Activated T-helper 17 cell treated with anti-CD3 and anti-CD28 coated beads, Interleukin-2, amount 50 U/mL, for 72 hours (primary cell): ENCODE measurements around the gene C12orf43. TPM values are rescaled to one million over a fixed set of nuclear protein-coding genes. Genes with fewer than 3 reads are reported as not detected.

Experiments used
- ATAC-seq: fragments of 150-1000 bp; cut with Tn5 transposase; replicated peaks from 2 replicates; pipeline ENCODE4 v1.10.0; 2021; ENCODE audit warnings: mild to moderate bottlenecking, moderate library complexity
- H3K27ac Mint-ChIP-seq: one replicate; pipeline ENCODE4 v1.8.0; 2022; ENCODE audit warnings: mixed read lengths
- H3K27me3 Mint-ChIP-seq: one replicate; pipeline ENCODE4 v1.8.0; 2022; ENCODE audit warnings: mixed read lengths
- H3K36me3 Mint-ChIP-seq: one replicate; pipeline ENCODE4 v1.8.0; 2022; ENCODE audit warnings: low read depth, mild to moderate bottlenecking, mixed read lengths
- H3K4me1 Mint-ChIP-seq: one replicate; pipeline ENCODE4 v1.8.0; 2022; ENCODE audit warnings: mixed read lengths
- H3K4me3 Mint-ChIP-seq: one replicate; pipeline ENCODE4 v1.8.0; 2022; ENCODE audit warnings: mild to moderate bottlenecking, mixed read lengths
- H3K9me3 Mint-ChIP-seq: one replicate; pipeline ENCODE4 v1.8.0; 2022; ENCODE audit warnings: mixed read lengths
- total RNA-seq, 2 donors: library from RNA; stranded (reverse); gene quantifications; one replicate each; pipeline ENCODE4 v1.2.3, GENCODE V29; 2022

The C12orf43 gene
- total RNA-seq, 2 donors from 2014 or later: 15.6 to 26.8 TPM

DNA sequence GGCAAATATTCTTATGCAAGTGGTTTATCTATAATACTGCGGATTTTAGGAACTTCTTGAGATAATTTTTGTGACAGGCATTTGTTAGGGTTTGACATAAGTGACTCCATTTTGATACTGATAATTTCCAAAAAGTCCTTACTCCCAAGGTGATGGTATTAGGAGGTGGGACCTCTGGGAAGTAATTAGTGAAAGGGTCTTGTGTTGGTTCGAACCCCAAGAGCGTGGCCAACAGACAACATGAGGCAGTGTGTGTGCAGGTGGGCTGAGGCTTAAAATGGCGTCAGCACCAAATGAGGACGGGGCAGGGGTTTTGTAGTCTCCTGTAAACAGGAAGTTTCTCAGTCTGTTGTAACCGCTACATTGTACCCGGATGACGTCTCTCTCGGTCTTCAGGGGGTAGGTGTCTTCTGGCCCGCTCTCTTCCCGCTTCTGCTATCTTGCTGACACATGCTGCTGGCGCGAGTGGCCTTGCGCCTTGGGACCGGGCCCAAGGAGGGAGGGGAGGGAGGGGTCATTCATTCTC is 1.7 kb upstream of the C12orf43 start:
- Mint-ChIP-seq H3K27ac (no peak overlapping the region), H3K9me3 (no peaks in the 10 kb centered on the region), H3K4me3 (no peak overlapping the region), H3K27me3 (no peaks in the 10 kb centered on the region), H3K36me3 (peaks cover 13% of the 10 kb centered on the region), H3K4me1 (peaks cover 9% of the 10 kb centered on the region)
- no peak for ATAC-seq

DNA sequence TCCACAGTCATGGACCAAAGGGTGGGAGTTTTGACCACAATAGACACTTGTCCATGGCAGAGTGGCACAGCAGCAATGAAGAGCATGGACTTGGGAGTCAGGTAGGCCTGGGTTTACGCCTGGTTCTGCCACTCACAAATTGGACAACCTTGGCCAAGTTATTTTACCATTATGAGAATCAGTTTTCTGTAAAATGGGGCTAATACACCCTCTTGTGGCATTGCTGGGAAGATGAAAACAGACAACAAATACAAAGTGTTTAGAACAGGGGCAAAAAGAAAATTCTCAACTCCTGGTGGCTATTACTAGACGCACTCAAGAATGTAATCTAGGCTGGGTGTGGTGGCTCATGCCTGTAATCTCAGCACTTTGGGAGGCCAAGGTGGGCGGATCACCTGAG is 2.6 kb downstream of the C12orf43 start:
- ATAC-seq: no peak

DNA sequence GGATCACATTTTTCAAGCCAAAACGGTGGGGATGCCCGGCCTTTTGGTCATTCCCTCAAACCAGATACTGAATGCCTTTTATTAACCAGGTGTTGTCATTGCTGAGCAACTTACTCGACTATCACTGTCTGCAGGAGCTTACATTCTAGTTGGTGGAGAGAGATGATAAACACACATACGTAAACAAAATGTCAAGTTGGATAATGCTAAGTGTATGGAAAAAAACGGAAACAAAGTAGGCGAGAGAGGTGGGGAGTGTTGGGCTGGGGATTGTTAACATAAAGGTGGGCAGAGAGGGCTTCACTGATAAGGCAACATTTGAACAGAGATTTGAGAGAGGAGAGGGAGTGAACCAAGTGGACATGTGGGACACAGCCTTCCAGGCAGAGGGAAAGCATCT is 4.5 kb downstream of the C12orf43 start:
- no peak for ATAC-seq
- Mint-ChIP-seq H3K4me1 (peaks cover 16% of the 10 kb centered on the region), H3K27ac (peak overlapping the region; percentile 59), H3K27me3 (no peaks in the 10 kb centered on the region), H3K4me3 (no peak overlapping the region), H3K36me3 (peaks cover 64% of the 10 kb centered on the region), H3K9me3 (no peaks in the 10 kb centered on the region)

More for the DNA sequence above, 2.6 kb downstream of the C12orf43 start:
- H3K27ac Mint-ChIP-seq: no peak overlapping the region
- peaks cover 16% of the 10 kb centered on the region for H3K4me1 Mint-ChIP-seq
- peaks cover 46% of the 10 kb centered on the region for H3K36me3 Mint-ChIP-seq
- H3K27me3 Mint-ChIP-seq: no peaks in the 10 kb centered on the region
- no peak overlapping the region for H3K4me3 Mint-ChIP-seq
- H3K9me3 Mint-ChIP-seq: no peaks in the 10 kb centered on the region

DNA sequence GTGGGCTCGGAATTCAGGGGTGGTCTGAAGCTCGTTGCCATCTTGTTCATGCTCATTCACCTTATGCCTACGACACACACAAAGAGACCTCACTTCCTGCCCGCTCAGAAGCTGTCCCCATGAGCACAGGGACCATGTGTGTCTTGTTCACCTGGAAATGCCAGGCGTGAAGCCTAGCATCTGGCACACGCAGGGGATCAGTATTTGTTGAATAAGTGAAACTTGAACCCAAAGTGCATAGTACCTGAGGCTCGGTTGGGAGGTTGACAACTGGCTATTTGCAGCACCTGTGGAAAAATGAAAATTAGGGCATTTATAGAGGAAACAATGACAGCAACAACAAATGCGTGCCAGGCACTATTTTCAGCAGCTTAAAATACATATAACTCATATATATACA is 5.4 kb downstream of the C12orf43 start:
- Mint-ChIP-seq H3K4me3 (no peak overlapping the region), H3K4me1 (peaks cover 16% of the 10 kb centered on the region), H3K9me3 (no peaks in the 10 kb centered on the region), H3K27ac (no peak overlapping the region), H3K27me3 (no peaks in the 10 kb centered on the region), H3K36me3 (peaks cover 71% of the 10 kb centered on the region)
- no peak for ATAC-seq

DNA sequence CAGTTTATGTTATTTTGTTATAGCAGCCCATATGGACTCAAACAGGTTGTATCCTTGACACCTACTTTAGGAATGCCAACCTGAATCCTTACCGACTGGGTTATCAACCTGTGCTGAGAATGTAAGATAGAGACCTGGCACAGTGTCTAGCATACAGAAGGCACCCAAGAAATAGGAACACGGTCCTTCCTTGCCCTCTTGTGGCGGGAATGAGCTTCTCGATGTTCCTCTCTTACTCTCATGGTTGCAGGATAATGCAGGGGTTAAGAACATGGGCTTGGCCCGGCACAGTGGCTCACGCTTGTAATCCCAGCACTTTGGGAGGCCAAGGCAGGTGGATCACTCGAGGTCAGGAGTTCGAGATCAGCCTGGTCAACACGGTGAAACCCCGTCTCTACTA is 6.5 kb downstream of the C12orf43 start:
- Mint-ChIP-seq H3K36me3 (peaks cover 82% of the 10 kb centered on the region), H3K27me3 (no peaks in the 10 kb centered on the region), H3K9me3 (no peaks in the 10 kb centered on the region), H3K4me1 (peaks cover 10% of the 10 kb centered on the region), H3K4me3 (no peak overlapping the region), H3K27ac (no peak overlapping the region)
- no peak for ATAC-seq

DNA sequence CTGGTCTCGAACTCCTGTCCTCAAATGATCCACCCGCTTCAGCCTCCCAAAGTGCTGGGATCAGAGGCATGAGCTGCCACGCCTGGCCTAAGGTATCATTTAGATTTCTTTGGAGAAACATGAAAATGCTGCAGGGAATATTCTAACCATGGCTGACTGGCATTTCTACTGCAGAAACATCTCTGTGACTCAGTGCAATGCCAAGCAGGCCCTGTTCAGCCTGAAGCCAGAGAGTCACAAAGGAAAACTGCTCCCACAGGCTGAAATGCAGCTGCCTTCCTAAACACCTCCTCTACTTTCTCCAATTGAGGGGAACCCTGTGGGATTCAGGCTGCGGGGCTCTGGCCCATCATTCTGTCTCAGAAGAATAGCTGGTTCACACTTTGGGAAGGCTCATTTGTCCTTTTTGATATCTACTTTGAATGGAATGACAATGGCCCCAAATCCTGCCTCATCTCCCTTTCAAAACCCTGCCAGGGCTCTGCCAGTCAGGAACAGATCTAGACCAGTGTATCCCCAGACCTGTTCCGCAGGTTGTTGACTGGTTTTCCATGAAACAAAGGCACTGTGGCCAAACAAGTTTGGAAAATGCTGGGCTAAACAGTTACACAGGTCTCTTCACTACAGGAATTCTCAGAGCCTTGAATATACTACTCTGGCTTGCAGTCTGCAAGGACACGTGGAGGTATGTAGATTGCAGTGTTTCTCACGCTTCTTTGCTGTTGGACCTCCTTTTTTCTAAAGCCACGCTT is 7.8 kb downstream of the C12orf43 start:
- Mint-ChIP-seq H3K9me3 (no peaks in the 10 kb centered on the region), H3K4me3 (no peak overlapping the region), H3K36me3 (peaks cover 92% of the 10 kb centered on the region), H3K27ac (no peak overlapping the region), H3K4me1 (peaks cover 7% of the 10 kb centered on the region), H3K27me3 (no peaks in the 10 kb centered on the region)
- ATAC-seq: no peak

DNA sequence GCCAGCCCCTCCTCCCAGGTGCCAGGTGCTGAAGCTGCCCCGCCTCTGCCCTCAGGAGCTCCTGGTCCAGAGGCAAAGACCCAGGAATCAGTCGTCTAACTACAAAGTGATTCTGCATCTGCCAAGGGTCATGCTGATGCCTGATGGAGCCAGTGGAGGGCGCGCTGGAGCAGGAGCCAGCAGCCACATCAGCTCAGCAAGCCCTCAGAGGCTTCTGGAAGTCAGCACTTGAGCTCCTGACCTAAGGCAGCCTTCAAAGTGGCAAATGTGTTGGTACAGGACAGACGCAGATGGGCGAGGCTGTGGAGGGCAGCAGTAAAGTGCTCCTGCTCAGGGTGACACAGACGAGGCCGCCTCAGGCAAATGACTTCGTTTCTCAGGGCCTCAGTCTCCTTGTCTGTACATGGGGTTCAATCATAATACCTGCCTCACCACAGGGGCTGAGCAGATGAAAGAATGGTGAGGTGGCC is 10.9 kb downstream of the C12orf43 start:
- H3K27ac Mint-ChIP-seq: no peak overlapping the region
- H3K36me3 Mint-ChIP-seq: peaks cover 83% of the 10 kb centered on the region
- H3K27me3 Mint-ChIP-seq: no peaks in the 10 kb centered on the region
- no peaks in the 10 kb centered on the region for H3K9me3 Mint-ChIP-seq
- H3K4me1 Mint-ChIP-seq: no peaks in the 10 kb centered on the region
- no peak overlapping the region for H3K4me3 Mint-ChIP-seq
- ATAC-seq: peak; percentile 66

DNA sequence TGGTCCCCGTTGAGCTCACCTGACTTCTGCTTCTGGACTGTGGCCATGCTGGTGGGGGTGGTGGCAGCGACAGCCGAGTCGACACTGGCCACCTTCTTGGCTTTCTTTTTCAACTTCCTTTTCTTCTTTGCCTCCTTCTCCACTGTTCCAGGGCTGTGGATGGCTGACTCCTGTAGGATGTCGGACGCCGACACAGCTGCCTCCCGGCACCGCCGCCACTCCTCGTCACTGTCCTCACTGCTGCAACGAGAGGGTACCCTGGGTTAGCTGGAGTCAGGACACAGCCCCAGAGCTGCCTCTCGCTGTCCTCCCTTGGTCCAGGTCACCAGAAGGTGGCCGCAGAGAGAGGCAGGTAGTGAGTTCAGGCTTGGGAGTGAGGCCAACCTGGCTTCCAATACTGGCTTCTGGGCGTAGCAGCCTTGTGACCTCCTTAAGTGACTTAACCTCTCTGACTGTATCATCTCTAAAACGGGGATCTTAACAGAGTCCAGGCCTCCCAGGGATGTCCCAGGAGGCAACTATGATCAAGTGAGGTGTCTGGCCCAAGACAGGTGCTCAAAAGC is 12.0 kb downstream of the C12orf43 start:
- Mint-ChIP-seq H3K27me3 (no peaks in the 10 kb centered on the region), H3K9me3 (no peaks in the 10 kb centered on the region), H3K4me1 (no peaks in the 10 kb centered on the region), H3K4me3 (no peak overlapping the region), H3K27ac (peak overlapping the region; percentile 15), H3K36me3 (peaks cover 73% of the 10 kb centered on the region)
- no peak for ATAC-seq

DNA sequence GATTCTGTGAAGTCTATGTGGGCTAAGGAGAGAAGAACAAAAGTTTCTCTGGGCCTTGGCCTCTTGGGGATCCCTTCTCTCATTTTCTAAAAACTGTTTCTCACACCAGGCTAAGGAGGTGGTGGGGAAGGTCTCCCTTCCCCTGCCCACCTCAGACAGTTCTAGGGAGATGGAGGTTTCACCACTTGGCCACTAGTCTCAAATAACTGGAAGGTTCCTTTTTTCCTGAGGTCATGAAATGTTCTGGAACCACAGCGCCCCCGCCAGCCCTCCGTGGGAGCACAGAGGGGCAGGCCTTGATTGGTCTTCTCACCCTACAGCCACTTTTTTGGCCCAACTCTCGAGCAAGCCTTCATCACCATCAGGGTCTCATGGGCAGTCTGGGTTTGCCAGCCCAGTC is 12.6 kb downstream of the C12orf43 start:
- H3K4me1 Mint-ChIP-seq: no peaks in the 10 kb centered on the region
- ATAC-seq: no peak
- no peak overlapping the region for H3K4me3 Mint-ChIP-seq
- H3K27ac Mint-ChIP-seq: no peak overlapping the region
- no peaks in the 10 kb centered on the region for H3K27me3 Mint-ChIP-seq
- no peaks in the 10 kb centered on the region for H3K9me3 Mint-ChIP-seq
- H3K36me3 Mint-ChIP-seq: peaks cover 66% of the 10 kb centered on the region

DNA sequence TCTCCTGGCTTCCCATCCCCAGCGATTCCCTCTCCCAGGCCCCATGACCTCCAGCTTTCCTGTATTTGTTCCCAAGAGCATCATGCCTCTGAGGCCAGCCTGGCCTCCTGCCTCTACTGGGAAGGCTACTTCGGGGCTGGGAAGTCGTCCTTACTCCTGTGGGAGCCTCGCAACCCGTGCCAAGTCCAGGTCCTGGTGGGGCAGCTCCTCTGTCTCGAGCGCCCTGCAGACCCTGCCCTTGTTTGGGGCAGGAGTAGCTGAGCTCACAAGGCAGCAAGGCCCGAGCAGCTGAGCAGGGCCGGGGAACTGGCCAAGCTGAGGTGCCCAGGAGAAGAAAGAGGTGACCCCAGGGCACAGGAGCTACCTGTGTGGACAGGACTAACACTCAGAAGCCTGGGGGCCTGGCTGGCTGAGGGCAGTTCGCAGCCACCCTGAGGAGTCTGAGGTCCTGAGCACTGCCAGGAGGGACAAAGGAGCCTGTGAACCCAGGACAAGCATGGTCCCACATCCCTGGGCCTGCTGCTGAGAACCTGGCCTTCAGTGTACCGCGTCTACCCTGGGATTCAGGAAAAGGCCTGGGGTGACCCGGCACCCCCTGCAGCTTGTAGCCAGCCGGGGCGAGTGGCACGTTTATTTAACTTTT is 14.3 kb downstream of the C12orf43 start:
- Mint-ChIP-seq H3K4me3 (no peak overlapping the region), H3K27me3 (no peaks in the 10 kb centered on the region), H3K36me3 (peaks cover 50% of the 10 kb centered on the region), H3K9me3 (no peaks in the 10 kb centered on the region), H3K27ac (no peak overlapping the region), H3K4me1 (no peaks in the 10 kb centered on the region)
- ATAC-seq: no peak

DNA sequence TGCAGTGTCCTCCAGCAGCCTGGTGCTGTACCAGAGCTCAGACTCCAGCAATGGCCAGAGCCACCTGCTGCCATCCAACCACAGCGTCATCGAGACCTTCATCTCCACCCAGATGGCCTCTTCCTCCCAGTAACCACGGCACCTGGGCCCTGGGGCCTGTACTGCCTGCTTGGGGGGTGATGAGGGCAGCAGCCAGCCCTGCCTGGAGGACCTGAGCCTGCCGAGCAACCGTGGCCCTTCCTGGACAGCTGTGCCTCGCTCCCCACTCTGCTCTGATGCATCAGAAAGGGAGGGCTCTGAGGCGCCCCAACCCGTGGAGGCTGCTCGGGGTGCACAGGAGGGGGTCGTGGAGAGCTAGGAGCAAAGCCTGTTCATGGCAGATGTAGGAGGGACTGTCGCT is 15.2 kb downstream of the C12orf43 start:
- H3K9me3 Mint-ChIP-seq: no peaks in the 10 kb centered on the region
- no peak for ATAC-seq
- peaks cover 44% of the 10 kb centered on the region for H3K36me3 Mint-ChIP-seq
- H3K27me3 Mint-ChIP-seq: no peaks in the 10 kb centered on the region
- no peaks in the 10 kb centered on the region for H3K4me1 Mint-ChIP-seq
- H3K4me3 Mint-ChIP-seq: no peak overlapping the region
- no peak overlapping the region for H3K27ac Mint-ChIP-seq

DNA sequence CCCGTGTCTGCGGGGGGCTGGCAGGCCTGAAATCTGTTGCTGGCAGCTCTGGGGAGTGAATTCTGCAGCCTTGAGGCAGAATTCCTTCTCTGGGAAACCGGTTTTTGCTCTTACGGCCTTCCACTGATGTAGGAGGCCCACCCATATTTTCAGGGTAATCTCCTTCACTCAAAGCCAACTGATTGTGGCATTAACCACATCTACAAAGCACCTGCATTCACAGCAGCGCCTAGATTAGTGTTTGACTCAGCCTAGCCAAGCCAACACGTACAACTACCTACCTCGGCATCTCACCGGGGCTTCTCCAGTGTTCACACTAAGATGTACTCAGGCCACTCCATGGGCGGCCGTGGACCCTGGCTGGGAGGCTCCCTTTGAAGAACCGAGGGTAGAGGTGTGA is 15.8 kb downstream of the C12orf43 start:
- Mint-ChIP-seq H3K27ac (no peak overlapping the region), H3K4me3 (no peak overlapping the region), H3K27me3 (peaks cover 3% of the 10 kb centered on the region), H3K4me1 (no peaks in the 10 kb centered on the region), H3K36me3 (peaks cover 38% of the 10 kb centered on the region), H3K9me3 (no peaks in the 10 kb centered on the region)
- ATAC-seq: no peak

DNA sequence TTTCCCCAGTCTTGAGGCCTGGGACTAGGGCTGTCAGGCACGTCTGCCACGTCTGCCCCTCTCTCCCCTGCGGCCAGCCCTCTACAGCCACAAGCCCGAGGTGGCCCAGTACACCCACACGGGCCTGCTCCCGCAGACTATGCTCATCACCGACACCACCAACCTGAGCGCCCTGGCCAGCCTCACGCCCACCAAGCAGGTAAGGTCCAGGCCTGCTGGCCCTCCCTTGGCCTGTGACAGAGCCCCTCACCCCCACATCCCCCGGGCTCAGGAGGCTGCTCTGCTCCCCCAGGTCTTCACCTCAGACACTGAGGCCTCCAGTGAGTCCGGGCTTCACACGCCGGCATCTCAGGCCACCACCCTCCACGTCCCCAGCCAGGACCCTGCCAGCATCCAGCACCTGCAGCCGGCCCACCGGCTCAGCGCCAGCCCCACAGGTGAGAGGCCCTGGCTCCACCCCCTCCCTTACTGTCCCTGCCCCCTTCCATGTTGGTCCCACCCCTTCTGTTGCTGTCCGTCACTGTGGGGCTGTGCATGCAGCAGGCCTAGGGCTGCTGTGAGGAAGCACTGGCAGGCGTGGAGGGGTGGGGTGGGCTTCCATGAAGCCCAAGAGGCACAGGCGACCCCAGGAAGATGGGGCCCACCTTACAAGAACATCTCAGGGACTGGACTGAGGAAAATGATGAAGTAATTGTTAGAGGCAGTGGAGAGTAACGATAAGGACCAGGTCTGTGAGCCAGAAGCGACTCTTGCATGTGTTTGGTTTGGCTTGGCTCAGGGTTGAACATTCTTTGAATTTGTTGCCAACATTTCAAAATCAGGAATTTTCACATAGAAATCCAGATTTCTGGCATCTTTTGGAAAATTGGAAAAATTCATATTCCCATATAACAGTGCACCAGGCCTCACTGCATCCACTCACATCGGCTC is 16.8 kb downstream of the C12orf43 start:
- peaks cover 28% of the 10 kb centered on the region for H3K36me3 Mint-ChIP-seq
- peaks cover 4% of the 10 kb centered on the region for H3K4me1 Mint-ChIP-seq
- no peak for ATAC-seq
- H3K27ac Mint-ChIP-seq: no peak overlapping the region
- H3K9me3 Mint-ChIP-seq: no peaks in the 10 kb centered on the region
- no peak overlapping the region for H3K4me3 Mint-ChIP-seq
- H3K27me3 Mint-ChIP-seq: peaks cover 14% of the 10 kb centered on the region

DNA sequence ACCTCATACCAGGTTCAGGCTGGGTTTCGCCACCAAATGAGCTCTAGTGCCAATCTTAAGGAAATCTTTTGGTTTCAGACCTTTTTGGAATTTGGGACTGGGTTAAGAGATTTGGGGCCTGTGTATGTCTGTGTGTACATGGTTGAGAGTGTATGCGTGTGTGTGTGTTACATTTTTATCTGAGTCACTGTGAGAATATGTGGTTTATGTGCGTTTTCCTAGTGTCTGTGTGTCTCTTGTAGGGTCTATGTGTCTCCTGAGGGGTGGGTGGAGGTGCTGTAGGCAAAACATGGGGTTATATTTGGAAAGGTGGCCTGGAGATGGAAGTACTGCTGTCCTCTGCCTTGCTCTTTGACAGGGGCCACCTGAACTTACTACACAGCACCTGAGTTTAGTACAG is 17.9 kb downstream of the C12orf43 start:
- no peak overlapping the region for H3K4me3 Mint-ChIP-seq
- H3K9me3 Mint-ChIP-seq: no peaks in the 10 kb centered on the region

More for the DNA sequence above, 17.9 kb downstream of the C12orf43 start:
- Mint-ChIP-seq H3K27me3 (peaks cover 15% of the 10 kb centered on the region), H3K4me1 (peaks cover 4% of the 10 kb centered on the region), H3K27ac (no peak overlapping the region), H3K36me3 (peaks cover 17% of the 10 kb centered on the region)
- ATAC-seq: no peak
